Superior temporal gyrus (tissue), 1 donor: ENCODE data around the gene TRABD2B.

Experiments
- DNase-seq: peaks from one replicate; pipeline ENCODE4 v3.0.0-alpha.2; 2016; ENCODE audit errors: extremely low spot score

Gene TRABD2B

GRCh38 chr1:47993416-47993740 is 3.8 kb downstream of the TRABD2B start:
- no peak for DNase-seq

DNA sequence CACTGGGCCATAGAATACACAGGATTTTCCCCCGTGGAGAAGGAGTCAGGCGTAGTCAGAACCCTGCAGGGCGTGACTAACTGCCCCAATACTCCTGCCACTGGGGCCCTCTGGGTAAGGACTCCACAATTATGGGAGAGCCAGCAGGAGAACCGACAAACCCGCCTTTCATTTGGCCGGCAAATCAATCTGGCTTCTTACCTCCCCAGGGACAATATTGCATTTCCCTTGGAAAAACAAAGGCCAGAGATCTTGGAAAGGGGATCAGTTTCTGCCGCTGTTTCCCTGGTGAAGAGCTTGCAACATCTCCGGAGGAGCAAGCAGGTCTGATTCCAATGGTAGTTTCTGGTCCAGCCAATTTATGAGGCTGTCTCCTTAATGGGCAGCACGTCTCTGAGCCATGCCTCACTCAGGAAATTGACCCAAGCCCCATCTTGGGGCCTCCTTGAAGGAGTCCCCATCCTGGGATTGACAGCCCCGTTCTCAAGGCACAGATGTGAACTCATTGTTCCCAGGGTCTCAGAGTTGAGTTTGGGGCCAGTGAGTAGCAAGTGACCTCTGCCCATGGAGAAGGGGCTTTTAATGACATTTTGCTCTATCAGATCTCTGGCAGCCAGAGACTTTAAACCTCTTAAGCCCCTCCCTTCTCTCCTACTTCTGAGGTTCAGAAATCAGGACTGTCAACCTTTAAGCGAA is 4.3 kb downstream of the TRABD2B start:
- no peak for DNase-seq

- DNase-seq: no peak
Observed at GRCh38 chr1:47991673-47992072, 5.5 kb downstream of the TRABD2B start.

DNA sequence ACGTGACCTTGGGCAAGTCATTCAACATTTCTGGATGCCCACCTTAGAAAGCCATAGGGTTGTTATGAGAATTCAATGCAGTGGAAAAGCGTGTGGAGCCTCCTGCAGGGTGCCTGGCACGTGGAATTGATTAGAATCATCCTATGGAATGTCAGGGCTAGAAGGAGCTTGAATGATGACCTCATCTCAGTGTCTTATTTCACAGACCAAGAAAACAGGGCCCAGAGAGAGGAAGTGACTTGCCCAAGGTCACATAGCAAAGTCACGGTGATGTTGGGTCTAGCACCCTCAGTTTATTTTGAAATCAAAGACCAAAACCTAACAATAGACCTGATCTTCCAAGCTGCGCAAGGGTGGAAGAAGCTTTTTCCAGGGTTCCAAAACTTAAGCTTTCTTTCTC is 6.0 kb downstream of the TRABD2B start:
- no peak for DNase-seq

DNA sequence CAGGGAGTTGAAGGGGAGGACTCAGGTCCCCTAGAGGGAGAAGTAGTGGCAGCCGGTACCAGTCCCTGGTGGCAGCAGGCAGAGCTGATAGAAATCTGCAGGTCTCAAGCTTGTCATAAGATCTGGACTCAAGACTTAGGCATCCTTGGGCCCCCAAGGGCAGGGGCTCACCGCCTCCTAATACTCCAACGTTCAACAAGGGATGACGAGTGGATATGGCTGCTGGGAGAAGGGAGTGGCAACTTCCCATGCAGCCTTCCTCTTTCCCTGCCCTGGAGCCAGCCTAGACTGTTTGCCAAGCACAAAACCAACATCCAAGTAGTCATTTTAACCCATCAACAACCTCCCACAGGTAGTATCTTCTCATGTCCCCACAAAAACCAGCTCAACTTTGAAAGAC is 6.9 kb downstream of the TRABD2B start:
- no peak for DNase-seq

GRCh38 chr1:47987601-47988000 is 9.6 kb downstream of the TRABD2B start:
- no peak for DNase-seq

- no peak for DNase-seq
Observed at GRCh38 chr1:47986761-47987200, 10.4 kb downstream of the TRABD2B start.

DNA sequence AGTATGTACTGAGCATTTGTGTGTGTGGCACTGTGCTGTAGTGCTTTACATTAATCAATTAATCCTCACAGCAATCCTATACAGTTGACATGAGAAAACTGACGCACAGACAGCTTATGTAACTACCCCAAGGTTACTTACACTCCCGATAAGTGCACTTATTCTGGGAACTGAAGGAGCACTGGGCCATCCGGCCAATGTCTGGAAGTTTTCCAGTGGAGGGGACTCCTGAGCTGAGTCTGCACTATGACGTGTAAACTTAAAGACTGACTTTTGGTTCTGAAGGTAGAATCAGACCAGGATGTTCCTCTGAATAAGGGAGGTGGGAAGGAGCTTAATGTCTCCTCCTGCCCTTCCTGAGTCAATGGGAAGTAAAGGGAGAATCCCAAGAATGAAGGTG is 12.2 kb downstream of the TRABD2B start:
- DNase-seq: no peak

DNA sequence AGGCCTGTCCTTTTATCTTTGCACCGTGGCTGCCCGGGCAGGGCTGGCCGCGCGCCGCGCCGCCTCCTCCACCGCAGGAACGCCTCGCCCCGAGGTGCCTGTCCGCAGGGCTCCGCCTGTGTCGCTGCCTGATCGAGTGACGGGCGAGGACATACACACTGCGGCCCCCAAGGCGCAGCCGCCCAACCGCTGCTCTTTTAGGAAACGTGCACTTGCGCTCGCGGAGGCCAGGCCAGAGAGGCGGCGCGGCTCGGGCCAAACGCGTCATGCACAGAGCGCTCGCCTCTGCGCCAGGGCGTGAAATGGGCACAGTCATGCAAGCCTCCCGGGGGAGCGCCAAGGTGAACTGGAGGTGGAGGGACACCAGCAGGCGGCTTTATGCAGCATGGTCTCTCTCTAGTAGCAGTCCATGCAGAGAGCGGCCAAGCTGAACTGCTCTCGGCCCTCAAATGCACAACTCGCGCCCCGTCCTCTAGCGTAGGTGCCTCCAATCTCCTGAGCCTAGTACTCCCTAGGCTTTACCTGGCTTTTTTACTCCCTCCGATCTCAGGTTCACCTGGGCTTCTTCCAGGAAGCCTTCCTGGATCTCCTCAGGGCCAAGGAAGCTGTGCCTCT is 12.9 kb downstream of the TRABD2B start:
- no peak for DNase-seq

DNA sequence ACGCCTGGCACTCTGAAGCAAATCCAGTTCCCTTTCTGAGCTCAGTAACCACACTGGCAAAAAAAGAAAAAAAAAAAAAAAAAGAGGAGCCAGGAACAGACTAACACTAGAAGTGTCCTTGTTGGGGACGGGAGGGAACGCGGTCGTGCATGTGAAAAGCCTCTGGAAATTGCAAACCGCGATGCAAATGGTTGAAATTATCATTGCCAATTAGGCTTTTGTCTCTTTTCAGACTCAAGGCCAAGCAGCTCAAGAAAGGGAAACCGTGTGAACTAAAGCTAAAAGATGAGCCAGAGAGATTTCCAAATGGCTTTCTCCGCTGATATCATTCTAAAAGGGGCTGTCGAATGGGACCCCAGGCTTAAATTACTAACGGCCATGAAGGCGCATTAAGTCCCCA is 13.5 kb downstream of the TRABD2B start:
- no peak for DNase-seq

DNA sequence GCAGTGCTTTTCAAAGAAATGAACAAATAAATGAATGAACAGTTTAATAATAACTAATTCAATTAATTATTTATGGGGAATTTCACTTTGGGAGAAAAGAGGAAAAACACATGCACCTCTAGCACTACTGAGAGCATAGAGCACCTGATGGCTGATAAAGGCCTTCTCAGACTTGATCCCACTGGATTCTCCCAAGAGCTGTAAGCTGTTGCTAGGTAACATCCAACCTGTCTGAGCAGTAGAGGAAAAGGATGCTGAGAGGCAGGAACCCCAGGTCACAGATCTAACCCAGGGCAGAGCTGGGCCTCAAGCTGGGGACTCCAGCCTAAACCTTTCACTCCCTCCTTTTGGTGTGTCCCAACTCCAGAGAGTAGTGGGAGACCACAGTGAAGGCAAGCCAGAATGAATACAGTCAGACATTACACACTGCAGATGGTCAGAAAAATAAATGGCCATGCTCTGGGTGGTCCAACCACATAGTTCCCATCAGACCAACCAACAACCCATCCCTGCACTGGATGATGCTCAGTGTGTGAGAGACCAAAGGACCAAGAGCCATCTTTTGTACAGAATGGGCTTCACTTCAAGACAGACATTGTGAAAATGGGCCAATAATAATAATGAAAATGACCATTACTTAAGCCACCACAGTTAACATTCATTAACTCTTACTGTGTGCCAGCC is 15.4 kb downstream of the TRABD2B start:
- DNase-seq: no peak

DNA sequence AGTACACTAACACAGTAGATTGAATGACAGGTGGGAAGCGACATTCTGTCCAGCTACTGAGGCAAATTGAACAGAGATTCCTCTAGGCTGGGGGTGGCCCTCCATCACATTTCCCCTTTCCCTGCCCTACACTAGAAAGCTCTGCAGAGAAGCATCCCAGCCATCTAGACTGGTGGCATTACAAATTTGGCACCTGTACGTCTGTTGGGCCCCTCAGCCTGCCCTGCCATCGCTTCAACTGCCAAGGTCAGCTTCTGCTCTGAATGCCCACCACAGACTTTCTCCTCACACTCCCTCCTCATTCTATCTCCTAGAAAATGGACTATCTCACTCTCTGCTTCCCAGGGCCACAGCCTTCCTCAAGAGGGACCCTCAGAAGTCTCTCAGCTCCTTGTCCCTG is 16.7 kb downstream of the TRABD2B start:
- no peak for DNase-seq

DNA sequence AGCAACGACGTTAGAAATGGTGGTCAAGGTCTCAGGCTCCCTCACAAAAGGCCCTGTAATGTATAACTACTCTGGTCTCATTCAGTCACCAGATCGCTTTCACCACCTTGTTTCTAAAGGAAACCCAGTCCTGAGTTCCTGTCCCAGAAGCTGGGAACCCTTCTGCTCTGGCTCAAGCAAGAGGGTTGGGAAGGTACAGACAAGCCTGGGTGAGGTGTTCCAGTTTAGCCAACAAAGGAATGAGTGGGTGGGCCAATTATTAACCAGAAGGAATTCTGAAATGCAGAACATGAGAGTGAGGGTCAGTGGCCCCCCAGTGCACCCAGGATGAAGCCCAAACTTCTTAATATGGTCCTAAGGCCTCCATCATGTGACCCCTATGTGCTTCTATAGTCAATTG is 17.5 kb downstream of the TRABD2B start:
- no peak for DNase-seq

DNA sequence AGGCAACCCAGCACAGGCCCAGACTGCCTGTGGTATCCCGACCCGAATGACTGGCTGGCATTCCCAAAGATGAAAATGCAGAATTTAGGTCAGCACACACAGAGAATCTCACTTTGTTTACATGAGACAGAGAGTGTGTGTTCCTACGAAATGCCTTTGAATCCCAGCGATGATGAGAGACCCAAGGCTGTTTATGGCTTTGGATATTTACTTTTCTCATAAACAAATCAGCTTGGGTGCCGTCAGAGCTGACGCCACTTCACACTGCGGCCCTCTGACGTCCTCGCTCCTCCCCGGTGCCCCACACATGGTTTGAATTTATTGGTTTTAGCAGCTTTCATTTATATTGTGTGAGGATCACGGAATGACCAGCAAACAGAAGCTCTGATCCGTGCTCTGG is 18.7 kb downstream of the TRABD2B start:
- DNase-seq: no peak

DNA sequence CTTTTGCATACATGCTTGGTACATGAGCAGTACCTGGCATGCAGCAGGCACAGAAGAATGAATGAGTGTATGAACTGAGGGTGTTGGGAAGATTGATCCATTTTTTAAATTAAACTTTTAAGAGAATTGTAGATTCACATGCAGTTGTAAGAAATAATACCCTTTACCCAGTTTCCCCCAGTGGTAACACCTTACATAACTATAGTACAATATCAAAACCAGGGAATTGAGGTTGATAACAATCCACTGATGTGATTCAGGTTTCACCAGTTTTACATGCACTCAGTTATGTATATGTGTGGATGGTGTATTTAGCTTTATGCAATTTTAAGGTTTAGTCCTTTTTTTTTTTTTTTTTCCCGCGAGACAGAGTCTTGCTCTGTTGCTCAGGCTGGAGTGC is 20.5 kb downstream of the TRABD2B start:
- DNase-seq: no peak

- DNase-seq: no peak
Observed at GRCh38 chr1:47976267-47976666, 20.9 kb downstream of the TRABD2B start.

DNA sequence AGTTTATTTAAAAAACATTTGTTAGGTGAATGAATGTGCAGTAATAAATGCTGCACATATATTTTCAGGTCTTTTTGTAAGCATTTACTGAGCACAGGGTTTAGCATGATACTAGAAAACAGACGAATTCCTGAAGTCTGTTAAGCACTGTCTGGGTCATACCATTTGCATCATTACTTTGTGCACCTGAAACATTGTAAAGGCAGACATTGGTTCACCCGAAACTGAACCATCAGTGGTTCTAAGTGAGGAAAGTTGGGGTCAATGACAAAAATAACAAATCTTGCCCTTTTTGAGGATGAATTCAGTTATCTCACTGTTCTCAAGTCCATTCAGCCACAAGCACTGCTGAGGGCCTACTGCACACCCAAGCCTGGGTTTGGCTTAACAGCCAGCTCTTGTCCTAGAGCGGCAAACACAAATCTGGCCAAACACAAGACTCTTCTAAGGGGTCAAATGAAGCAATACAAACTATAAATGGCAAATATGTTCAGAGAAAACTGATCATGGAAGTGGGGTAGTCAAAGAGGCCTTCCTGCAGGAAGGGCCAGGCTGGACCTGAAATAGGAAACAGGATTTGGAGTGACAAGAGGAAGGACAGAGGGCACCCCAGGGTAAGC is 21.8 kb downstream of the TRABD2B start:
- no peak for DNase-seq

DNA sequence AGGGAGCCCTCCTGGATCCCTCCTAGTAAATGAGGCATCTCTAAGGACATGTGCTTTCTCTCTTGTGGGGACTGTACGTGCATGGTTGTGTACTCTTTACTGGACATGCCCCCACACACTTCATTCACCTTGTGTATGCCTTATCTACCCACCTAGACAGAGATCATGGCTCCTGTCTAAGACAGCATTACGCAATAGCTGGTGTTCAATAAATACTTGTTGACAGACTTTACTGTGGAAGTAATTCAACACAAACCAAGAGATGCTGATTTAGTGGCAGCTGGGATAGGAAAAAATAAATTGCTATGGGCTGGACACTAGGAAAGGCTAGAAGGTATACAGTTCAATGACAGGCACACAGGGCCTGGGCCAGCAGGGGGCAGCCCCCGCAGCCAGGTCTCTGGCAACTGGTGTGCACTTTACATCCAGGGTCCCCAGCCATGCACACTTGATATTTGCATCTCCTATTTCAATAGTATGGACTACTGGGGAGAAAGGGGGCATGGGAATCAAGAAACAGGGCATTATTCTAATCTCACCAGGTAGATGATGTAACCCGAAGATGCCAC is 24.2 kb downstream of the TRABD2B start:
- no peak for DNase-seq

GRCh38 chr1:47971385-47972160 is 25.6 kb downstream of the TRABD2B start:
- no peak for DNase-seq

- no peak for DNase-seq
Observed at GRCh38 chr1:47970882-47971281, 26.3 kb downstream of the TRABD2B start.

DNA sequence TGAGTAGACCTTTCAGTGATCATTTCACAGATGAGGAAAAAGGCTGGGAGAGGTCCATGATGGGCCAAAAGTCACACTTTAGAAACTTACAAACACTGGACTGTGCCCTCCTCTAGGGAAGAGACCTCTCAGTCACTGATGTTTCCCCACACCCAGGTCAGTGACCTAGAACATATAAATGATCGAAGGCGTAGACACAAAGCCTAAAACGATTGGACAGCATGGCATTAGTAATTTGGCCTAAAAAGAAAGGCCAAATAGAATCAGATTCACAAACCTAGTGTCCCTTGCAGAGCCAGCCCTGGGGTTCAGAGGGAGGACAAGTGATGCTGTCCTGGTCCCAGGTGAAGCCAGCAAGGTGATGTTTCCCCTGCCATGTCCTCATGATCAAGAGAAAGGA is 27.7 kb downstream of the TRABD2B start:
- no peak for DNase-seq

GRCh38 chr1:47968556-47968888 is 28.7 kb downstream of the TRABD2B start:
- DNase-seq: no peak
